ENCODE measurements around the gene DENND6B.
"Not testable (repeated sequence)": the region's sequence is repeated elsewhere in the genome, so short reads cannot be mapped to it uniquely, and the experiment has no call there.

DNA sequence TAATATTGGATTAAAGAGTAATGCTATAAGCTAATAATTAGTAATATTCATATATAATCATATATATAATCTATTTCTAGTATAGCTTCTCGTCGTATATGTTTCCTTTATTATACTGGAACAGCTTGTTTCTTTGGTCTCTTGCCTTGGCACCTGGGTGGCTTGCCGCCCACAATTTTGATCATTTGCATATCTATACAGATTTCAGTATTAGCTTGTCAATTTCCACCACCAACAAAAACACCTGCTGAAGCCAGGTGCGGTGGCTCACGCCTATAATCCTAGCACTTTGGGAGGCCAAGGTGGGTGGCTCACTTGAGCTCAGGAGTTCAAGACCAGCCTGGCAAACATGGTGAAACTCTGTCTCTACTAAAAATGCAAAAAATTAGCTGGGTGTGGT is 7.6 kb upstream of the DENND6B start:
- TF ChIP-seq, protein P1, sequence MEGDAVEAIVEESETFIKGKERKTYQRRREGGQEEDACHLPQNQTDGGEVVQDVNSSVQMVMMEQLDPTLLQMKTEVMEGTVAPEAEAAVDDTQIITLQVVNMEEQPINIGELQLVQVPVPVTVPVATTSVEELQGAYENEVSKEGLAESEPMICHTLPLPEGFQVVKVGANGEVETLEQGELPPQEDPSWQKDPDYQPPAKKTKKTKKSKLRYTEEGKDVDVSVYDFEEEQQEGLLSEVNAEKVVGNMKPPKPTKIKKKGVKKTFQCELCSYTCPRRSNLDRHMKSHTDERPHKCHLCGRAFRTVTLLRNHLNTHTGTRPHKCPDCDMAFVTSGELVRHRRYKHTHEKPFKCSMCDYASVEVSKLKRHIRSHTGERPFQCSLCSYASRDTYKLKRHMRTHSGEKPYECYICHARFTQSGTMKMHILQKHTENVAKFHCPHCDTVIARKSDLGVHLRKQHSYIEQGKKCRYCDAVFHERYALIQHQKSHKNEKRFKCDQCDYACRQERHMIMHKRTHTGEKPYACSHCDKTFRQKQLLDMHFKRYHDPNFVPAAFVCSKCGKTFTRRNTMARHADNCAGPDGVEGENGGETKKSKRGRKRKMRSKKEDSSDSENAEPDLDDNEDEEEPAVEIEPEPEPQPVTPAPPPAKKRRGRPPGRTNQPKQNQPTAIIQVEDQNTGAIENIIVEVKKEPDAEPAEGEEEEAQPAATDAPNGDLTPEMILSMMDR (IDR thresholded peaks at IDR 0.05): not testable (repeated sequence)
- not testable (repeated sequence) for TF ChIP-seq POLR2A, POLR2AphosphoS5 (IDR thresholded peaks at IDR 0.05)
